Measurements from ENCODE around the gene CAPZA2. TPM values are rescaled to one million over a fixed set of nuclear protein-coding genes. Genes with fewer than 3 reads are reported as not detected.

CAPZA2 gene
- total RNA-seq, 1 donor from 2014 or later, result 80.5 TPM

DNA sequence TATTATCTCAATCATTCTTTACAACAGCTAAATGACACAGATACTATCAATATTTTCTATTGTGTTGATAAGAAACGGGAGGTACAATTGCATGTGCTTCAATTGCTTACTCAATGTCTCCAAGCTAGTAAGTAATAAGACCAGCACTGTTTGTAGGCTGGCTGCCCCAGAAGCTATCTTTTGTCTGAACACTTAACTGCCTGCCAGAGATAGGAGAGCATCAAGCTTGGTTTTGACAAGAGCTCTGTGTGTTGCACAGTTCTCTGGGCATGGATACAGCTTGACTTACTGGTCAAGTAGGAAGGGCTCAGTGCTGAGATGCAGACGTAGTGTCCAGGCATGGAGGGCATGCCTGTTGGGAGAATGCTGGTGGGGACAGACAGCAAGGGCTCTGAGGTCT lies 26.3 kb upstream of the CAPZA2 start:
- no peak for DNase-seq (ENCODE audit: low spot score in 2 of 2)
- H3K4me3 ChIP-seq, result no peak overlapping the region
- no peaks in the 10 kb centered on the region for H3K36me3 ChIP-seq
- TF ChIP-seq, protein P1, sequence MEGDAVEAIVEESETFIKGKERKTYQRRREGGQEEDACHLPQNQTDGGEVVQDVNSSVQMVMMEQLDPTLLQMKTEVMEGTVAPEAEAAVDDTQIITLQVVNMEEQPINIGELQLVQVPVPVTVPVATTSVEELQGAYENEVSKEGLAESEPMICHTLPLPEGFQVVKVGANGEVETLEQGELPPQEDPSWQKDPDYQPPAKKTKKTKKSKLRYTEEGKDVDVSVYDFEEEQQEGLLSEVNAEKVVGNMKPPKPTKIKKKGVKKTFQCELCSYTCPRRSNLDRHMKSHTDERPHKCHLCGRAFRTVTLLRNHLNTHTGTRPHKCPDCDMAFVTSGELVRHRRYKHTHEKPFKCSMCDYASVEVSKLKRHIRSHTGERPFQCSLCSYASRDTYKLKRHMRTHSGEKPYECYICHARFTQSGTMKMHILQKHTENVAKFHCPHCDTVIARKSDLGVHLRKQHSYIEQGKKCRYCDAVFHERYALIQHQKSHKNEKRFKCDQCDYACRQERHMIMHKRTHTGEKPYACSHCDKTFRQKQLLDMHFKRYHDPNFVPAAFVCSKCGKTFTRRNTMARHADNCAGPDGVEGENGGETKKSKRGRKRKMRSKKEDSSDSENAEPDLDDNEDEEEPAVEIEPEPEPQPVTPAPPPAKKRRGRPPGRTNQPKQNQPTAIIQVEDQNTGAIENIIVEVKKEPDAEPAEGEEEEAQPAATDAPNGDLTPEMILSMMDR (IDR thresholded peaks at IDR 0.05), result no peak
- H3K9me3 ChIP-seq, result no peaks in the 10 kb centered on the region
- no peaks in the 10 kb centered on the region for H3K4me1 ChIP-seq
- H3K27ac ChIP-seq, result no peak overlapping the region
- H3K27me3 ChIP-seq, result no peaks in the 10 kb centered on the region
- intact Hi-C loops (cut with DNase I), result no loop called here

DNA sequence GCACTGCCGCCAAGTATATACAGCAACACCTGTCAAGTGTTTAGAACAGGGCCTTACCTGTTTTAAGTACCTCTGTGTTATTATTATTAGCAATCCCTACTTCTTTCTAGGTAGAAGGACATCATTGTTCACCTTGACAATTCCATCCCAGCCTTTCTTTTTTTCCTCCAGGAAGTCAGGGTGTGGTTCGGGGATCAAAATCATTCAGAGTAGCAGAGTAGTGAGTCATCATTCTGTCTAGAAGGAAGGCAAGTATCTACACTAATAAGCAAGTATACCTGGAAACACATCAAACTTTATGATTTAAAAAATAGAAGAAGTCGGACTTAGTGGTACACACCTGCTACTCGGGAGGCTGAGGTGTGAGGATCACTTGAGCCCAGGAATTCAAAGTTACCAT lies 25.5 kb upstream of the CAPZA2 start:
- Histone ChIP-seq H3K4me1 (no peaks in the 10 kb centered on the region), H3K27ac (no peak overlapping the region), H3K27me3 (no peaks in the 10 kb centered on the region), H3K4me3 (no peak overlapping the region), H3K9me3 (no peaks in the 10 kb centered on the region), H3K36me3 (no peaks in the 10 kb centered on the region)
- intact Hi-C loops (cut with DNase I), result no loop called here
- TF ChIP-seq, protein P1 (IDR thresholded peaks at IDR 0.05), result no peak
- no peak for DNase-seq (ENCODE audit: low spot score in 2 of 2)

DNA sequence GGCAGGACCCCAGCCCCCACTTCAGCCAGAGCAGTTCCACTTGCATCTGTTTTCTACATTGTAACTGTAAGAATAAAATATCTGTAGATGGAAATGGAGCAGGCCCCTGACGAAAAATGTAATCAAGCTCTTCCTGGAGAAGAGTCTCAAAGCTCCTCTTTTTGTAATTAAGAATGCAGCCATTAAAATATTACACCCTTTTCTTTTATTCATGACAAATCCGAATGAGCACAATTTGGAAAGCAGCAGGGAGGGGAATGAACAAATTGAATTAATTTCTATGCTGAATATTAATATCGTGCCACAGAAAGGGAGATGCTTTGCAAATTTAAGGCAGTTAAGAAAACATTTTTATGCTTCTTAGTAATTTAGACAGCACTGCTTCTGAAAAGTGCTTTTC lies 24.8 kb upstream of the CAPZA2 start:
- no peaks in the 10 kb centered on the region for H3K9me3 ChIP-seq
- H3K27ac ChIP-seq, result no peak overlapping the region
- H3K27me3 ChIP-seq, result no peaks in the 10 kb centered on the region
- intact Hi-C loops (cut with DNase I), result no loop called here
- DNase-seq (ENCODE audit: low spot score in 2 of 2), result no peak
- H3K4me3 ChIP-seq, result no peak overlapping the region
- H3K4me1 ChIP-seq, result no peaks in the 10 kb centered on the region
- TF ChIP-seq, protein P1 (IDR thresholded peaks at IDR 0.05), result no peak
- no peaks in the 10 kb centered on the region for H3K36me3 ChIP-seq

DNA sequence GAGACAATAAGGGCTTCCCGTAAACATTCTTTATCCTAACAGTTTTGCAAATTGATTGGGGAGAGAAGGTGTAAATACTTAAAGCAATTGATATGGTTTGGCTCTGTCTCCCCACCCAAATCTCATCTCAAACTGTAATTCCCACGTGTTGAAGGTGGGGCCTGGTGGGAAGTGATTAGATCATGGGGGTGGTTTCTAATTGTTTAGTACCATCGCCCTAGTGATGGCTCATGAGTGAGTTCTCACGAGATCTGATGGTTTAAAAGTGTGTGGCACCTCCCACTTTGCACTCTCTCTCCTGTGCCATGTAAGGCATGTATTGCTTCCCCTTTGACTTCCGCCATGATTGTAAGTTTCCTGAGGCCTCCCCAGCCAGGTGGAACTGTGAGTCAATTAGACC lies 22.1 kb upstream of the CAPZA2 start:
- H3K4me3 ChIP-seq, result no peak overlapping the region
- intact Hi-C loops (cut with DNase I), result no loop called here

DNA sequence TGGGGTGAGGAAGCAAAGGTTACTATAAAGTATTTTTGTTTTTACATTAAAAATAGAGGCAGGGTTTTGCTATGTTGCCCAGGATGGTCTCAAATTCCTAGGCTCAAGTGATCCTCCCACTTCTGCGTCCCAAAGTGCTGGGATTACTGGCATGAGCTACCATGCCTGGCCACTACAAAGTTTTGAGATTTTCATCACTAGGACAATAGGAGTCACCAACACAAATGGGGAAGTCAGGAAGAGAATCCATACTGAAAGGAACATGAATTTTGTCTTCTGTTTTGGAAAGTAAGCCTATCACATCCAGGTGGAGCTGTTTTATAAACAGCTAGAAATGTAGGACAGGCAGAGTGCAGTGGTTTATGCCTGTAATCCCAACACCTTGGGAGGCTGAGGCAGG lies 20.0 kb upstream of the CAPZA2 start:
- no peak for DNase-seq (ENCODE audit: low spot score in 2 of 2)
- H3K27ac ChIP-seq, result no peak overlapping the region
- no peaks in the 10 kb centered on the region for H3K9me3 ChIP-seq
- no peaks in the 10 kb centered on the region for H3K36me3 ChIP-seq
- H3K4me1 ChIP-seq, result no peaks in the 10 kb centered on the region
- TF ChIP-seq, protein P1 (IDR thresholded peaks at IDR 0.05), result no peak
- intact Hi-C loops (cut with DNase I), result no loop called here
- H3K4me3 ChIP-seq, result no peak overlapping the region
- H3K27me3 ChIP-seq, result no peaks in the 10 kb centered on the region

More for the DNA sequence above, 22.1 kb upstream of the CAPZA2 start:
- H3K36me3 ChIP-seq, result no peaks in the 10 kb centered on the region
- no peak for DNase-seq (ENCODE audit: low spot score in 2 of 2)
- H3K27me3 ChIP-seq, result no peaks in the 10 kb centered on the region
- H3K9me3 ChIP-seq, result no peaks in the 10 kb centered on the region
- no peak overlapping the region for H3K27ac ChIP-seq
- TF ChIP-seq, protein P1 (IDR thresholded peaks at IDR 0.05), result no peak
- no peaks in the 10 kb centered on the region for H3K4me1 ChIP-seq

DNA sequence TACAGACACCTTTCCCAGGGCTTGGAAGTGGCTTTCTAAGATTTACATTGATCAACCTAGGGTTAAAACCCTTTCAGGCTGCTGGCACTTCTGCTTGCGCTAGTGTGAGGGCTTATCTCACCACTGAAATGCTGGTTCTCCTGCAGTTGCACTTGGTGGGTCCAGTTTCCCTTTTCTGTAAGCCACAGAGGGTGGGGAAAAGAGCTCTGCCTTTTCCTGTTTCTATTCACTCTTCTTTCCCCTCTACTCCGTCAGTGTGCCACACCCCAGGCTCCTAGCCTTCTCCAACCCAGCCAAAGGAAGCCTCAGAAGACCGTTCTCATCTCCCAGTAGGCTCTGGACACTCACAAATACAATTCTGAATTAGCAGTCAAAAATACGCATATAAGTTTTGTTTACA lies 19.0 kb upstream of the CAPZA2 start:
- TF ChIP-seq, protein P1 (IDR thresholded peaks at IDR 0.05), result no peak
- Histone ChIP-seq H3K9me3 (no peaks in the 10 kb centered on the region), H3K36me3 (no peaks in the 10 kb centered on the region), H3K4me1 (no peaks in the 10 kb centered on the region), H3K27ac (peak overlapping the region; percentile 48 to 57), H3K4me3 (peak overlapping the region; percentile 24 to 59), H3K27me3 (no peaks in the 10 kb centered on the region)
- intact Hi-C loops (cut with DNase I), result no loop called here
- no peak for DNase-seq (ENCODE audit: low spot score in 2 of 2)

Data from ascending aorta (tissue), 2 donors.